ENCODE results near the gene LY86.

LY86 gene

DNA sequence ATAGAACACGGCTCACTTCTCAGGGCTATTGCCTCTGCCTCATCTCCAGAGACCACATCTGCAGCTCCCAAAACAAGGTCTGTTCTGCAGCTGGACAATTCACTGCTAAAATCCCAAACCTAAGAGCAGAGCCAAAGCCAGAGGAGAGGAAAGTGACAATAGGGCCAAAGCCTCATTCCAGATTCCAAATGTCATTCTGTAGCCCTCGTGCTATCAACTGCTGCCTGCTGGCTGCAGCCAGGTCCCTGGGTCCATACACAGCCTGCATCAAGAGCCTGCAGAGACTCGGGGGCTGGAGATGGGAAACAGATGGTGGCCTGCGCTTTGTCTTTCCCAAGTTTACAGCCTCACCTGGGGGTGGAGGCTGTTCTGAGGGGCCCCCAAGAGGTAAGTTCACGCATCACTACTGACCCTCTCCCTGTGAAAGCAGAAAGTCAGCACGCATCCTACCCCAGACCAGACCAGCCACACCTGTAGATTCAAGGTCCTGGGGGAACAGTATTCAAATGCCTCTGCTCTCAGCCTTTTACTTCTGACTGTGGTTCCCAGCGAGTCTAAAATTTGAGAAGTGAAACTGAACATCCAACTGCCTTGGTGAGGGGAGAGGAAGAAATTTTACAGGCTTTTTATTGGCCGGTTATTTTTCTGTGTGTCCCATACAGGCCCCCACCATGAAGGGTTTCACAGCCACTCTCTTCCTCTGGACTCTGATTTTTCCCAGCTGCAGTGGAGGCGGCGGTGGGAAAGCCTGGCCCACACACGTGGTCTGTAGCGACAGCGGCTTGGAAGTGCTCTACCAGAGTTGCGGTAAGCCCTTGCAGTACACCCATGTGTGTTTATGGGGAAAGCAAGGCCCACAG lies at the start of gene LY86:
LY86 (plus strand) TSS at position 657 of the 860 bp plus-strand sequence; CDS start at position 672, 15 bp downstream.
- no peak for DNase-seq

DNA sequence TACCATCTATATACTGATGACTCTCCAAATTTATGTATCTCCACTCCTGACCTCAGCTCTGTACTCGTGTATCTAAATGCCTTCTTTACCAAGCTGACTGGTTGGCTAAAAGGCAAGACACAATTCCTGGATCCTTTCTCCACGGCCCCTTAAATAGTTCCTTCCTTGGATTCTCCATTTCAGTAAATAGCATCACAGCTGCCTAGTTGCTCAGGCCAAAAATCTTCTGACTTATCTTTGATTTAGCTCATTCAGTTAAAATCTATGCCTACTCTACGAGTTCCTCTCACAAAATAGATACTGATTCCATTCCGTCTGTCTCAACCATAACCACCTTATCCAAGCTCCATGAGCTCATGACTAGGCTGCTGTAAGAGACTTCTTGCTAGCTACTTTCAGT lies 49.5 kb upstream of the LY86 start:
- DNase-seq, result no peak

DNA sequence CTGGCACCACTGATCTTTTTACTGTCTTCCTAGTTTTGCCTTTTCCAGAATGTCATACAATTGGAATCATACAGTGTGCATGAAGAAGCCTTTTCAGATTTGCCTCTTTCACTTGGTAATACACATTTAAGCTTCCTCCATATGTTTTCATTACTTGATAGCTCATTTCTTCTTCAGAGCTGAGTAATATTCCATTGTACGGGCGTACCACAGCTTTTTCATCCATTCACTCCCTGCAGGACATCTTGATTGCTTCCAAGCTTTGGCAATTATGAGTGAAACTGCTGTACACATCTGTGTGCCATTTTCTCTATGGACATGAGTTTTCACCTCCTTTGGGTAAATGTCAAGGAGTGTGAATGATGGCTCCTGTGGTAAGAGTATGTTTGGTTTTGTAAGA lies 46.2 kb upstream of the LY86 start:
- DNase-seq, result no peak

DNA sequence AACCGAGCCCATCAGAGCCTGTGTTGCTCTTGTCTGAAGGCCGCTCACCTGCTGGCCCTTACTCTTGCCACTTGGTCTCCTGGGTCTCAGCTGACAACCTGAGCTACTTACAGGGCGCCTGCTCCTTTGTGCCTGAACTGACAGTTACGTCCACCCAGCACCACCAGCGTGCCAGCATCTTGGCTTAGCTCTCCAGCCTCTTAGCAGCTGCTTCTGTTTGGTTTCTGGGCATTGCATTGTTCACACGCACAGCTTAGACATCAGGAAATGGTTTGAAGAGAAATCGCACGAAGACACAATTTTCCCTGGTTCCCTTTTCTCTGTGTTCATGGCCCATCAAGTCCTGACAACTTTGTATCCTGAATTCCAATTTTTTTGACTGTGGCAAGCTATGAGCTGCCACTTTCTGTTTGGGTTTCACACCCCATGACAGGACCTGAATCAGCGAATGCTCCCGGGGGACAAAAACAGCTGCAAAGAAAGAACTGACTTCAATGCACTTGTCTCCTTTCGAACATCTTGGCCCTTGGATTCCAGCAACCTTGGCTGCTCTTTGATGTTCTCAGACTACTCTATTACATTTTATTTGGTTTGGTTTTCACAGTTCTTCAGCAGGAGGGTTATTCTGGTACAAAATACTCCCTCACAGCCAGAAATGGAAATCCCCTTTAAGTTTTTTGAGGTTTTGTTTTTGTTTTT lies 45.2 kb upstream of the LY86 start:
- DNase-seq, result no peak

DNA sequence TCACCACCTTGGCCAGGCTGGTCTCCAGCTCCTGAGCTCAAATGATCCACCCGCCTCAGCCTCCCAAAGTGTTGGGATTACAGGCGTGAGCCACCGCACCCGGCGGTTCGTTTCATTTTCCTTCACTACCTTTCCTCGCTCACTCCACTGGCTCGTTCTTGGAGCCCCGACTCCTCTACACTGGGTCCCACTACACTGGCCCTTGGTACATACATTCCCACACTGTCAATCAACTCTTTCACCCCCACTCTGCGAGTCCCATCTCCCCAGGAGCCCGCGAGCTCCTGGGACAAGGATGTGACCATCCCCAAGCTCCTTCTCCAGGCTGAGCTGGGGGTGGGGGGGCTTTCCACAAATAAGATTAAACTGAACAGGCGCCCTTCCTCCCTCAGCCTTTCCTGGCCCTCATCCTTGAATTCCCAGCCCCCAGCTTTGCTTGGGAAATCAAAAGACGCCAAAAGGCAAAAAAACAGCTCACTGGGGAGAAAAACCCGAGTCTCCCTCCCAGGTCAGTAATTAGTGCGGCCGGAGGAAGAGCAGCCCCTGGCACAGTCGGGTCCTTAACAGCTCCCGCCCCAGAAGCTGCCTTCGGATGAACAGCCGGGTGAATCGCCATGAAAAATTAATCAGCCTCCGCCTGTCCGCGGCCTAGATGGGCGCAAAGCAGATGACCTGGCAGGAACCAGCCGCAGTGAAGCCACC lies 42.8 kb upstream of the LY86 start:
- peak; percentile 25 for DNase-seq

DNA sequence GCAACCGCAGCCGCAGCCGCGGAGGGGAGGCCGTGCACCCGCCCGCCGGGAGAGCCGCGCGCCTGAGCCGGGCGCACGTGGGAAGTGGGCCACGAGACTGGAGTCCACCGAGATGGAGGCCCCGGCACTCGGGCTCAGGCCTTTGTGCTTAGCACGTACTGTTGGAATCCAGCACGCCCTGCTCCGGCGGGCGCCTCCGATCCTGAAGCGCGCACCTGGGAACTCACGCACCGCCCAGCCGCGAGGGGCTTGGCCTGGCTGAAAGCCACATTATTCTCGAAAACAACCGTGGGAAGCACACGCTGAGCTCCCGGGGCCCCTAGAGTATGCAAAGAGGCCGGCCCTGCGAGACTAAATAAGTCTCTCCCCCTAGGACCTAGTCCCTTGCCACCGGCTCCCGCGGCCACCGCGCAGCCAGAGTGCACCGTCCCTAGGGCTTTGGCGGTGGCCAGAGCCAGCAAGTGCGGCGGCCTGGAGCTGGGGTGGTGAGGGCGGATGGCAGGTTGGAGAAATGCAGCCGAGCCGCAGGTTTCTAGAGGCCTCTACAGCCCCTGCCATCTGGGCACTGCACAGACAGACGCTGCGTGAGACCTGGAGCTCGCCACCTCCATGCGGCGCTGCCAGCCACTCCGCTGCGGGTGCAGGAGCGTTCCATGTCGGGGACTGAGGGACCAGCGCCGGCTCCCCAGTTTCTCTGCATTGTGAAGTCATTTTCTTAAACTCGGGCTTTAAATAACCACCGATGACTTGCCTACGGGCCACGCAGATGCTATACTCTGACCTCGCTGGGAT lies 42.0 kb upstream of the LY86 start:
- DNase-seq, result peak; percentile 61

DNA sequence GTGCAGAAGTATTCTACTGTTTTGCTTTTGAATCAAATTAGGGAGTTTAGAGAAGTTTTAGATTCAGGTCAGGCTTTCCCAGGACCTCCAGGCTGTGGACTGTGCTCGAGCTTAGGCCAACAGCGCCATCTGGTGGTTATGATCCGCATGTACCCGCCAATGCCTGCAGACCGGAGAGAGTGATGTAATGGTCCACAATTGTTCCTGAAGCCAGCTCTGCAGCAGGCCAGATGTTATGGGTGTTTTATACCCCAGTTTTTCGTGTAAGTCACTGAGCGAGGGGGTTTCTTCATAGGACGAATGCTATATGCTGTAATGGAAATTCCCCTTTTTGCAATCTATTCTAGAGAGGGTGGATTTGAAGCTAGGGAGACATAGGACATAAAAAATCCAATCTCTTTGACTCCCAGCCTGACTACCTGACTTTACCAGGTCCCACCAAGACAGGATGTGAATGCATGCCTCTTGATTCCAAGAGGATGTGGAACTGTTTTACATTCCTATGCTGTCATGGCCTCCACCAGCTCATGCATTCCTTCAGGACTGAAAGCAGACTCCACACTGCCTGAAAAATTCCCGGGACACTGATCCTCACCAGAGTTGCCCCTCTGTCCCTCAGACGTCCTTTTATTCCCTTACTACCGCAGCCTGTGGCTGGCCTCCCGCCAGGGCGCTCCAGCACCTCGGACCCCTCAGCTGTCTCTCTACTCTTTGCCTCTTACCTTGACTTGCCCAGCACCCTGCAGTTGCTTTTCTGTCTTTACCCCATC lies 41.2 kb upstream of the LY86 start:
- DNase-seq, result peak; percentile 86

DNA sequence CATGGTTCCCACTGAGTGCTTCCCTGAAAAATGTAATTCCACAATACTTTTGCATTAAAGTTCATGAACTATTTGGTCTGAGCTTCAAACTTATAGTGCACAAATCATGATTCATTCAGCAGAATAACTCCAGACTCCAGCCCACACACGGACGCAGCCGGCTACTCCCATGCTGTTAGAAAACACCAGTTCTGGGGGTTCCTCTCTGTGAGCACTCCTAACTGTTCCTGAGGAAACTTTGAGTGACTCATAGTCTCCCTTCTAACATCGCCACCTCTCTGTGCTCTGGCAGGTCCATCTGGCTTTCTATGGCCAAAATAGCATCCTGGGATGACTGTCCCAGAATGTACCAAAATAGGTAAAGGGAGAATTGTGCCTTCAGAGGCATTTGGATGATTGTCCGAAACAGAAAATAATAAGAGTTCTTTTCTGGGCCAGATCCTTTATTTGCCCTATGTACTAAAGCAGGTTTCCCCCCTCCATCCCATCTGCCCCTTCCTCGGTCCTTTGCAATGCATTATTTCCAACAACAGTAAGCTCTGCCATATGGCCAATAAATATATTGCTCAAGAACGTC lies 32.3 kb upstream of the LY86 start:
- peak; percentile 14 for DNase-seq

DNA sequence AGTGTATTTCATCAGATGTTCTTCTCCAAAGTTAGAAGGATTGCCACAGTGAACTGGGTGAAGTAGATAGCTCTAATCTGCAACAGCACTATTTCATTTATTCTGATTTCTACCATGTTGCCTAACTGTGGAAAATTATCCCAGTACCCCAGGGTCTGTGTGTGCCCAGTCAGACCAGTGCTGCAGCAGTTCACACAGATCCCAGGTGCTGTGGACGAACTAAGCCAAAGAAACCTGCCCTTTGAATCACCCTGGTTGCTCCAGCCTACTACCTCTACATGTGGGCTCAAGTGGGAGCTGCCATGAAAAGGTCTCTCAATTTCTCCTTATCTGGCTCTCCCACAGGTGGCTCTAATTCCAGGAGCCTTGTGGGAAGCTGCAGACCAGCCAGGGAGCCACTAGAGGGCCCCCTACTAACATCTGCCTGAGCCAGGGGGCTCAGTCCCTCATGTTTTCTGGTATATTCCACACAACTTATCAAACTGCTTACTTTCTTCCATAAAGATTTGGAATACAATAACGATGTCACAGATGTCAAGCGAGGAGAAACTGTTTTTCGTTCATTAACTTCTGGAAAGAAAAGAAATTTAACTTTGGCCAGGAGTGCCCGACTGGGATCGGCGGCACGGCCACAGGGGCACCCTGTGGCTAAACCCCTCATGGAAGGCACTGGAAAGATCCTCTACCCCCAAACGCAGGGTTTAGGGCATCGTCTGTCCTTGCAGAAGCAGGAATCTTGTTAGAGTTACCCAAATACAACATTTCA lies 31.6 kb upstream of the LY86 start:
- DNase-seq, result peak; percentile 81

DNA sequence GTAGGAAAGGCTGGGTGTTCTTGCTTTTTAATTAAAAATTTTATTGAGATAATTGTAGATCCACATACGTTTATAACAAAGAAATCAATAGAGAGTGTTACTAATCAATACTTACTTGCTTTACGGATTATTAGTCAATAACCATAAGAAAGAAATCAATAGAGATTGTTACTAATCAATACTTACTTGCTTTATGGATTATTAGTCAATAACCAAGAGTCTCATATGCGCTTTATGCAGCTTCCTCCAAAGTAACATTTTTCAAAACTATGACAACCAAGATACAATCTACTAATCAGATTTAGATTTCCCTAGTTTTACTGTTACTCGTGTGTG lies 31.0 kb upstream of the LY86 start:
- DNase-seq, result no peak

DNA sequence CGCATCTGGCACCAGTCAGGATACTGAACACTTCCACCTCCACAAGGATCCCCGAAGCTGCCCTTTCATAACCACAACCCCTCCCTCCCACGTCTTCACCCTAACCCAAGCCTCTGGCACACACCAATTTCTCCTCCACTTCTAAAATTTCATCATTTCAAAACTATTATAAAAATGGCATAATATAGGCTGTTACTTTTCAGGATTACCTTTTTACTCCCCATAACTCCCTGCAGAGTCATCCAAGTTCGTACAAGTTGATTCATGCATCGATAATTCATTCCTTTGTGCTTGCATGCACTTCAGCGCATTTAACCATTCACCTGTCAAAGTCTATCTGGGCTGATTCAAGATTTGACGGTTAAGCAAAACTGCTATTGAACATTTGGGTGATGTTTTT lies 30.6 kb upstream of the LY86 start:
- DNase-seq, result no peak

DNA sequence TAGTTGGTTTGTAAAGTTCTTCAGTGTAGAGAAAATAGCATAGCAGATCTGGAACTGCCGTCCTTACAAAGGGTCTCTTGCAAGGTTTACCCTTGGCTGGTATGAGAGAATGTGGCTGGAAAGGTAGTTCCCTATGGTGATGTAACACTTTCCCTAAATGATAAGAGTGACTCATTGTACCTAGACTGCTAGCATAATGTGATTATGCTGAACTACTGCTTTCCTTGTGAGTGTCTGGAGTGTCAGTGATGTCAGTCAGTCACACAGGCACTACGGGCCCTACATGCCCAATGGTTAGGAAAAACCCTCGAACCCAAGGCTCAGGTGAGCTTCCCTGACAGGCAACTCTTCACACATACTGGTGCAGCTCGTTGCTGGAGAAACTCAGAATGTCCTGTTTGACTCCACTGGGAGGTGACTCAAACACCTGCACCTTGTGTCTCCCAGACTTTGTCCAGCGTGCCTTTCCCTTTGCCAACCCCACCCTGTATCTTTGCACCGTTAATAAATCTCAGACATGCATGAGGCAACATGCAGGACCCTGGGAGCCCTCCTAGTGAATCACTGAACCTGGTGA lies 28.4 kb upstream of the LY86 start:
- DNase-seq, result no peak

DNA sequence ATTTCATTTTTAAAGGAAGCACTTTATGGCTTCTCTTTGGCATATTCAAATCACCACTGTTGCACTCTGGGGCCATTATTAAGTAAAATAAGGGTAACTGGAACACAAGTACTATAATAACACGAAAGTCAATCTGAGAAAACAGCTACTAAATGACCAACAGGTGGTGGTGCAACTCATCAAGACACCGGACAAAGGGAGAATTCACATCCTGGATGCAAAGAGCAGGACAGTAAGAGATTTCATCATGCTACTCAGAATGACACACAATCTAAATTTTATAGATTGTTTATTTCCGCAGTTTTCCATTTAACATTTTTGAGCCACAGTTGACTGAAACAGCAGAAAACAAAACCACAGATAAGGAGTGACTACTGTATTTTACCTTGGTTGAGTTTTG lies 27.6 kb upstream of the LY86 start:
- no peak for DNase-seq

DNA sequence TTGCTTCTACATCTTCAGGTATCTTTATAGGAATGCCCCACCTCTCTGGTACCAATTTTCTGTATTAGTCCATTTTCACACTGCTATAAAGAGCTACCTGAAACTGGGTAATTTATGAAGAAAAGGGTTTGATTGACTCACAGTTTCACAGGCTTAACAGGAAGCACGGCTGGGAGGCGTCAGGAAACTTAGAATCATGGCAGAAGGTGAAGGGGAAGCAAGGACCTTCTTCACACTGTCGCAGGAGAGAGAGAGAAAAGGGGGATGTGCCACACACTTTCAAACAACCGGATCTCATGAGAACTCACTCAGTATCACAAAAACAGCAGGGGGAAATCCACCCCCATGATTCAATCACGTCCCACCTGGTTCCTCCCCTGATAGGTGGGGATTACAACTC lies 24.4 kb upstream of the LY86 start:
- no peak for DNase-seq

DNA sequence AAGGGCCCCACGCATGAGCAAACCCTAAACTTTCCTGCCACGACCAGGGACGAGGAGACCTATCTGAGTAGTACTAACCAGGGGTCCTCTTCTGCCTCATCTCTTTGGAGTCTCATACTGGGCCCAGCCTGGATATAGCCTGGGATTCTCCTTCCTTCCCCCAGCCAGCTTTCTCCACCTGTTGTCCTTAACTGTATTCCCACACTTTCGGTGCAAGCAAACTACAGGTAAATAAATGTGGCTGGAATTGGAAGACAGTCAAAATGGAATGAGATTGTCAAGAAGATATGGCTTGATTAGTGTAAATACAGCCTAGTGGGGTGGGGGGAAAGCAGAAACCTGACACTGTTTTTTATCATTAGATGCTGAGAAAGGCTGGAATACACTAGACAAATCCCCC lies 23.5 kb upstream of the LY86 start:
- DNase-seq, result no peak

DNA sequence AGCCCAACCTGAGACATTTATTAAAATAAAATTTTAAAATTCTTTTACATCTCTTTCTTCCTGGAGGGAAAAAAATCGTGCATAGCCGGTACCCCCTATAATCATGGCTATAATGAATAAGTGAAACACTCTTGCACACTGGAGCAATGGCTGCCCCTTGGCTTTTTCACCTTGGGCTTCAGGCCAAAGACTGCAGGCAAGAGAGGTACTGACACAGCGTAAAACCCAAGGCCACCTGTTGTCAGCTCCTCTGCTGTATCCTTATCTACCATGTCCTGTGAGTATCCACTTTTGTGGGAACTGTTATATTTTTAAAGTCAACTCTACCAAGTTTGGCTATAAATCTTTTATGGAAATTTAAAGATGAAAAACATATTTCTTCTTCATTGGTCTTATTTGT lies 23.0 kb upstream of the LY86 start:
- DNase-seq, result no peak

DNA sequence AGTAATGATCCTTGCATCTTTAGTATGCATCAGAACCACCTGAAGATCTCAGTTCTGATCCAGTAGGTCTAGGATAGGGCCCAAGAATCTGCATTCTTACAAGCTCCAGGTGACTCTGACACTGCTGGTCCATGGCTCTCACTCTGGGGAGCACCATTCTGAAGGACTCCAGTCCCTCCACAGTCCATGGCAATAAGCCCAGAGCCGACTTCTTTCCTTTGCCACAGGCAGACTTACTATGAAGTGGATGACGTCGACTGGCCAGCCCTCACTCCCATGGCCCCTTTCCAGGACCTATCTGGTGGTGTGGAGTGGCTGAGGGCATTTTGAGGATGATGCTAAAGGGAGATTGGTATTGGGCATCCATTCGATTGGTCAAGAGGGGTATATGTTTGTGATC lies 21.8 kb upstream of the LY86 start:
- DNase-seq, result no peak

DNA sequence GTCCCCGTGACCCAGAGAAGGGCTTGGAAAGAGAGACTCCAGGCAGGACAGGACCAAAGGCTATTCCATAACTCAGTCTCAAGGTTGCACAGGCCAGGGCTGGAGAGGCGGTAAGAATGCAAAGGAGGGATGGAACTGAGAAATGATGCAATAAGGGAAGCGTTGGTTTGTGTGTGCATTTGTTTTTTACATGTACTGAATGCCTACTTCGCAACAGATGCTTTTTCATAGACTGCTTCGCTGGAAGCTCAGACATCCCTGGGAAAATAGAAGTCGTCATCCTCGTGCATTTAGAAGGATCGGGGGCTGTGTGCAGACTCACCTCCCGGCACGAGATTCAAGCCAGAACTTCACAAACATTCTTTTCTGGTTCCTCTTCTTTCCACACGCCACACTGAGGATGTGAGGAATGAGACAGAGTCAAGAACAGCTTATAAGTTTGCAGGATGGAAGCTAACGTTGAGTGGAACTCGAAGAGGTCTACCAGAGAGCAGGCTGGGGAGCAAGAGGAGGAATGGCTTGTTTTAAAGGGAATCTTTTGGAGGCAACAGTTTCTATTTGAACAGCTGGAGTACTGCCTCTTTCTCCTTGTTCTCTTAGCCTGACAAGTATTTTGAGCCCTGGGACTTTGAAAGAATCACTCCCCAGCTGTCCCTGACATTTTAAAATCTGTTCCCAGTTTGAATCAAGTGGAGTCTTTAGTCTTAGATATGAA lies 19.3 kb upstream of the LY86 start:
- no peak for DNase-seq

DNA sequence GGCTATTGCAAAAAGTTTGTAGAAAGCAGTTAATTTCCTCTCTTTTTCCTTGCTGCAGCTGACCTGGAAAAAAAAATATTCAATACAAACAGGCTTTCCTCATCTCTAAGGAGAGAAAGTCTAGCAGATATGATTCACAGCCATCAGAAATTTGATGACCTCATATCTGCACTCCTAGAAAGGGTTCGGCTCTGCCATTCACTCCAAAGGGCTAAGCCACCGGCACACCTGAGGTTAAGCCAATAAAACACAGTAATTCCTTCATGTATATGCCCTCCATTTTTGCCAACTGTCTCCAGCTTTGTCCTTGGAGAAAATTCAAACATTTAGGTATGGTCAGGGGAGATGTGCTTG lies 18.7 kb upstream of the LY86 start:
- no peak for DNase-seq
